Transverse colon (tissue), 4 donors: Measurements from ENCODE around the gene IL7R.

Source experiments
- POLR2AphosphoS5 ChIP-seq, 3 donors: sonication (generic); formaldehyde crosslinking; IDR thresholded peaks; one replicate each; pipeline ENCODE4 v1.6.1; 2016; ENCODE audit warnings: antibody characterized with exemption in 3 of 3
- TF ChIP-seq, protein P1 (sequence below), 5 experiments: fragments of 200-600 bp in 3 of 5; fragments of 450-650 bp in 2 of 5; sonication (generic) in 3 of 5; IDR thresholded peaks; 1 replicate in 2 of 5; 2 replicates in 3 of 5; pipeline ENCODE4 v1.5.1; 2016 to 2017; ENCODE audit warnings: antibody characterized with exemption in 5 of 5, inconsistent platforms in 3 of 5, mild to moderate bottlenecking in 2 of 5, moderate library complexity in 1 of 5

DNA sequence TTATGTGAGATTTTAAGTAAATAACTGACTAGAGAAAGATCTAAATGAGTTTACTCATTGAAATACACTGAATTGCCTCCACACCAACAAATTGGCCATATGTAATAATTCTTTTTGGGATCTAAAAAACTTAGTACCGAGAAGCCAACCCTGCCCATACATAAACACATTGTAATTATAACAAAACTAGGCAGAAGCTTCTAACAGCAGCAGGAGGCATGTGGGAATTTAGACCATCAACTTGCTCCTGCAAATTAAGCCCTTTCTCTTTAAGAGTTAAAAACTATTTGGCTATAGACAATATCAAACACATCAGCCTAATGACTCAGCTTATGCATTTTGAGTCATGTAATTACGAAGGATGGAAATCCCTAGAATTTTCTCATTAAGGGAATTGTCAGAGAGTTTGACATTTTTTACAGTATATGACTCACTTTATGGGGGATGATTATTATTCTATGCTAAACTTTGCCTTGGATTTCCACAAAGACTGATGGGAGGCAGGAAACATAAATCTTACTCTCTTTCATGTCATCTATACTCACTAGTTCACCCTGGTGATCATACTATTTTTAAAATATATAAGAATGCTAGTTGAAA lies 1.0 kb downstream of the IL7R start:
- TF ChIP-seq, protein P1, sequence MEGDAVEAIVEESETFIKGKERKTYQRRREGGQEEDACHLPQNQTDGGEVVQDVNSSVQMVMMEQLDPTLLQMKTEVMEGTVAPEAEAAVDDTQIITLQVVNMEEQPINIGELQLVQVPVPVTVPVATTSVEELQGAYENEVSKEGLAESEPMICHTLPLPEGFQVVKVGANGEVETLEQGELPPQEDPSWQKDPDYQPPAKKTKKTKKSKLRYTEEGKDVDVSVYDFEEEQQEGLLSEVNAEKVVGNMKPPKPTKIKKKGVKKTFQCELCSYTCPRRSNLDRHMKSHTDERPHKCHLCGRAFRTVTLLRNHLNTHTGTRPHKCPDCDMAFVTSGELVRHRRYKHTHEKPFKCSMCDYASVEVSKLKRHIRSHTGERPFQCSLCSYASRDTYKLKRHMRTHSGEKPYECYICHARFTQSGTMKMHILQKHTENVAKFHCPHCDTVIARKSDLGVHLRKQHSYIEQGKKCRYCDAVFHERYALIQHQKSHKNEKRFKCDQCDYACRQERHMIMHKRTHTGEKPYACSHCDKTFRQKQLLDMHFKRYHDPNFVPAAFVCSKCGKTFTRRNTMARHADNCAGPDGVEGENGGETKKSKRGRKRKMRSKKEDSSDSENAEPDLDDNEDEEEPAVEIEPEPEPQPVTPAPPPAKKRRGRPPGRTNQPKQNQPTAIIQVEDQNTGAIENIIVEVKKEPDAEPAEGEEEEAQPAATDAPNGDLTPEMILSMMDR (IDR thresholded peaks at IDR 0.05) = no peak
- no peak for TF ChIP-seq POLR2AphosphoS5 (IDR thresholded peaks at IDR 0.05)
